ENCODE results near the gene SCGB1A1. TPM values are rescaled to one million over a fixed set of nuclear protein-coding genes. Genes with fewer than 3 reads are reported as not detected.

The SCGB1A1 gene
- total RNA-seq, 4 donors from 2014 or later: not detected

DNA sequence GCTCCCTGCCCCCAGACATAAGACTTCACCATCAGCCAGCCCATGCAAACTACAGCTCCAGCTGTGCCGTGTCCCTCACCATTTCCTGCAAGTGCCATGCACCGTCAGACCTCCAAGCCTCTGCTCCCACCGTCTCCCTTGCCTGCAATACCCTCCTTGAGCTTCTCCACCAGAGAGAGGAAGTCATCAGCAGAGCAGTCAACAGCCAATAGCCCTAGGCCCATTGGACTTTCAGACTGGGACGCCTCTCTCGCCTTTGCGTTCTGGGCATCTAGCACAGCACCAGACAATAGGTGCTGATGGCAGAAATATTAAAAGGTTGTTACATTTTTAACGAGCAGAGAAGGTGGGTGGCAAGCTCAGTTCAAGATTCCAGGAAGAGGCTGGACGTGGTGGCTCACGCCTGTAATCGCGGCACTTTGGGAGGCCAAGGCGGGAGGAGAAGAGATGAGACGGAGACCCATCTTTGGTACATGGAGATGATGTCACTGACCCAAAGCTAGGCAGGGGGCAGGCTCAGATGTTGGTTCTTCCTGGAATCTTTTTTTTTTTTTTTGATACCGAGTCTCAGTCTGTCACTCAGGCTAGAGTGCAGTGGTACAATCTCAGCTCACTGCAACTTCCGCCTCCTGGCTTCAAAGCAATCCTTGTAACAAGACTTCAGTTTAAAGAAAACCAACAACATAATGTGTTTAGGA, 31.9 kb downstream of the SCGB1A1 start:
- peak overlapping the region in 1 of 4 donors; percentile 58 for H3K27ac ChIP-seq
- no peaks in the 10 kb centered on the region for H3K36me3 ChIP-seq
- peaks cover 0 to 20% (median 9%) of the 10 kb centered on the region in 4 donors for H3K4me1 ChIP-seq
- no peaks in the 10 kb centered on the region for H3K27me3 ChIP-seq
- DNase-seq (ENCODE audit: low spot score in 2 of 2): no peak
- no peak overlapping the region for H3K4me3 ChIP-seq
- TF ChIP-seq POLR2A (IDR thresholded peaks at IDR 0.05) (no peak), EP300 (IDR thresholded peaks at IDR 0.05) (no peak)
- TF ChIP-seq, protein P1, sequence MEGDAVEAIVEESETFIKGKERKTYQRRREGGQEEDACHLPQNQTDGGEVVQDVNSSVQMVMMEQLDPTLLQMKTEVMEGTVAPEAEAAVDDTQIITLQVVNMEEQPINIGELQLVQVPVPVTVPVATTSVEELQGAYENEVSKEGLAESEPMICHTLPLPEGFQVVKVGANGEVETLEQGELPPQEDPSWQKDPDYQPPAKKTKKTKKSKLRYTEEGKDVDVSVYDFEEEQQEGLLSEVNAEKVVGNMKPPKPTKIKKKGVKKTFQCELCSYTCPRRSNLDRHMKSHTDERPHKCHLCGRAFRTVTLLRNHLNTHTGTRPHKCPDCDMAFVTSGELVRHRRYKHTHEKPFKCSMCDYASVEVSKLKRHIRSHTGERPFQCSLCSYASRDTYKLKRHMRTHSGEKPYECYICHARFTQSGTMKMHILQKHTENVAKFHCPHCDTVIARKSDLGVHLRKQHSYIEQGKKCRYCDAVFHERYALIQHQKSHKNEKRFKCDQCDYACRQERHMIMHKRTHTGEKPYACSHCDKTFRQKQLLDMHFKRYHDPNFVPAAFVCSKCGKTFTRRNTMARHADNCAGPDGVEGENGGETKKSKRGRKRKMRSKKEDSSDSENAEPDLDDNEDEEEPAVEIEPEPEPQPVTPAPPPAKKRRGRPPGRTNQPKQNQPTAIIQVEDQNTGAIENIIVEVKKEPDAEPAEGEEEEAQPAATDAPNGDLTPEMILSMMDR (IDR thresholded peaks at IDR 0.05): no peak
- 88 to 91% methylated on average over 15 of the region's 15 CpGs for WGBS, 2 donors
- no peaks in the 10 kb centered on the region for H3K9me3 ChIP-seq

DNA sequence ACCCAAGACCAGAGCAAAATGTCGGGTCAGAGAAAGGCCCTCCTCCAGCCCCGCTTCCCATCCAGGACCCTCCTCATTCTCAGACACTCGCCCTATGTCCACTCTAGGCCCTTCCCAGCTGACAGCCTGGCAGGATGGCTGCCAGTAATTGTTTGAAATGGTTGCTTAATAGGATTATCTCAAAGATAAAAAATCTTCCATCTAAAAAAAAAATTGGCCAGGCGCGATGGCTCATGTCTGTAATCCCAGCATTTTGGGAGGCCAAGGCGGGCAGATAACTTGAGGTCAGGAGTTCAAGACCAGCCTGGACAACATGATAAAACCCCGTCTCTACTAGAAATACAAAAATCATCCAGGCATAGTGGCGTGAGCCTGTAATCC, 32.4 kb downstream of the SCGB1A1 start:
- H3K4me3 ChIP-seq: no peak overlapping the region
- no peaks in the 10 kb centered on the region for H3K9me3 ChIP-seq
- H3K27ac ChIP-seq: peak overlapping the region in 1 of 4 donors; percentile 58
- WGBS, 2 donors: 71 to 73% methylated on average over 8 of the region's 8 CpGs
- no peak for DNase-seq (ENCODE audit: low spot score in 2 of 2)
- no peak for TF ChIP-seq EP300 (IDR thresholded peaks at IDR 0.05)
- TF ChIP-seq, protein P1 (IDR thresholded peaks at IDR 0.05): no peak
- TF ChIP-seq POLR2A (IDR thresholded peaks at IDR 0.05): no peak
- H3K27me3 ChIP-seq: no peaks in the 10 kb centered on the region
- no peaks in the 10 kb centered on the region for H3K36me3 ChIP-seq
- peaks cover 0 to 15% (median 4%) of the 10 kb centered on the region in 4 donors for H3K4me1 ChIP-seq

DNA sequence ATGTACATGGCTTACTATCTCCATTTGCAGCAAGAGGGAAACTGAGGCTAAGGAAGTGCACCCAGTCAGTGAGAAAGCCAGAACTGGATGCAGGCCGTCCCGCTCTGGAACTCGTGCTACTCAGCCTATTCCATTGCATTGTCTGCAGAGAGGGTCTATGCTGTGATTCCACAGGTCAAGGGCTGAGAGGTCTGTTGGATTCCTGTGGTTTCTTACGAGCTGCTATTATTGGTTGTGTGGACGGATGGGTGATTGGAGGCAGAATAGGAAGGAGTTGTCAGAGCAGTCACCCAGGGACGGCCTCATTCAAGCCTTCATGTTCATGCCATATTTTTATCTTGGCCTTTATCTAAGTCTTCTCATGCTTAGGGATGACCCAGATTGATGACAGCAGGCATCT, 33.4 kb downstream of the SCGB1A1 start:
- Histone ChIP-seq H3K4me1 (peaks cover 0 to 14% (median 7%) of the 10 kb centered on the region in 4 donors), H3K27ac (no peak overlapping the region), H3K27me3 (no peaks in the 10 kb centered on the region), H3K4me3 (no peak overlapping the region), H3K9me3 (no peaks in the 10 kb centered on the region), H3K36me3 (no peaks in the 10 kb centered on the region)
- TF ChIP-seq, protein P1 (IDR thresholded peaks at IDR 0.05): no peak
- no peak for DNase-seq (ENCODE audit: low spot score in 2 of 2)
- 79 to 86% methylated on average over 6 of the region's 6 CpGs for WGBS, 2 donors

GRCh38 chr11:62452839-62453468, 34.1 kb downstream of the SCGB1A1 start:
- Histone ChIP-seq H3K4me1 (peaks cover 0 to 21% (median 14%) of the 10 kb centered on the region in 4 donors), H3K9me3 (no peaks in the 10 kb centered on the region), H3K27ac (no peak overlapping the region), H3K4me3 (no peak overlapping the region), H3K27me3 (no peaks in the 10 kb centered on the region), H3K36me3 (no peaks in the 10 kb centered on the region)
- DNase-seq (ENCODE audit: low spot score in 2 of 2): no peak
- TF ChIP-seq EP300 (IDR thresholded peaks at IDR 0.05) (no peak), POLR2A (IDR thresholded peaks at IDR 0.05) (no peak)
- TF ChIP-seq, protein P1 (IDR thresholded peaks at IDR 0.05): no peak
- WGBS, 2 donors: 92 to 93% methylated on average over 11 of the region's 11 CpGs

DNA sequence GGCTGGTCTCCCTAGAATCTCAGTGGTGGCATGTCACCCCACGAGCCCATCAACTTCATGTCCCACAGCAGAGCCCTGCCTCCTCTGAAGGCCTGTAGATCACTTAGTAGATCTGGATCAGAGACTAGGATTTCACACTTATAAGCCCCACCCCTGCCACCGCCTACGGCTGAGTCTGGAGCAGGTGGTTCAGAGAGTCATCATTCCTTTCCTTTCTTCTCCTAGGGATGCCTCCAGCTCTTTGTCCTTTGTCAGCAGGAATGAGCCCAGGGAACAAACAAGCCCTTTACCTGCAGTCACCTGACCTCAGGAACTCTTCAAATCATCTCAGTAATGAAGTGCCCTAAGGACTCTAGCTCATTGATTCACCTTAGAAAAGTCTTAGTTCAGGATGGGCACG, 37.8 kb downstream of the SCGB1A1 start:
- Histone ChIP-seq H3K36me3 (no peaks in the 10 kb centered on the region), H3K27me3 (no peaks in the 10 kb centered on the region), H3K4me3 (no peak overlapping the region), H3K9me3 (no peaks in the 10 kb centered on the region), H3K27ac (peak overlapping the region in 3 of 4 donors; percentile 74 to 90 (median 81)), H3K4me1 (peaks cover 0 to 37% (median 29%) of the 10 kb centered on the region in 4 donors)
- no peak for TF ChIP-seq EP300 (IDR thresholded peaks at IDR 0.05)
- TF ChIP-seq POLR2A (IDR thresholded peaks at IDR 0.05): no peak
- TF ChIP-seq, protein P1 (IDR thresholded peaks at IDR 0.05): no peak
- WGBS, 2 donors: 78 to 100% methylated on average over 4 of the region's 4 CpGs
- DNase-seq (ENCODE audit: low spot score in 2 of 2): no peak

Measured in tibial nerve (tissue), 4 donors.